ENCODE measurements around the gene LRRC1. TPM values are rescaled to one million over a fixed set of nuclear protein-coding genes. Genes with fewer than 3 reads are reported as not detected.

The LRRC1 gene
- total and polyA plus RNA-seq, 2 donors (not counting 1 experiment from before 2014, with no cell fraction given) = 3.4 to 8.9 TPM

DNA sequence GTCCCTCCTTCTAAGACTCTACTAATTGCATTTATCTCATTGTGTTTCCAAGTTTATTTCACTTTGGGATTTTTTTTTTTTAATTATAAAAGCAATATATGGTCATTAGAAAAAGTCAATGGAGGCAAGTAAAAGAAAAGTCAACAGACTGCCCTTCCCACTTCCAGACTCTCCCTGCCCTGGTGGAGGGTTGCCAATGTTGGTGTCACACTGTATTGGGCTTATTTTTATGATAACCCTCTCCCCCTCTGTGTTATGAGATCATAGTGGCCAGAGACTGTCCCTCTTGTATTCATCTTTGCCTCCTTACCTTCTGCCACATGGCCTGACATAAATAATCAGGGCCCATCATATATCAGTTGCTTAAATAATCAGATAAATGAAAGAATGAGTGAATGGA, 63.4 kb downstream of the LRRC1 start:
- Histone ChIP-seq H3K79me2 (ENCODE audit: control insufficient read depth, insufficient read depth, low read length) (no peaks in the 10 kb centered on the region), H3K9ac (ENCODE audit: low read length) (no peak overlapping the region), H3K9me3 (ENCODE audit: control extremely low read depth in 1 of 3, control insufficient read depth in 2 of 3, insufficient read depth in 1 of 3, low read length in 2 of 3) (no peaks in the 10 kb centered on the region), H2AFZ (ENCODE audit: insufficient read depth, low read depth, low read length, poor library complexity, severe bottlenecking) (no peak overlapping the region), H3K27ac (ENCODE audit: low read length in 2 of 2) (no peak overlapping the region), H4K20me1 (ENCODE audit: control insufficient read depth, insufficient read depth, low read length, poor library complexity, severe bottlenecking) (no peaks in the 10 kb centered on the region), H3K36me3 (replicated peaks in 1 of 2; ENCODE audit: control extremely low read depth in 1 of 2, control insufficient read depth in 1 of 2, extremely low read depth in 1 of 2, insufficient read depth in 2 of 2, low read length in 1 of 2) (no peaks in the 10 kb centered on the region), H3K4me1 (ENCODE audit: control insufficient read depth in 2 of 2, insufficient read depth in 2 of 2, low read length in 2 of 2) (no peaks in the 10 kb centered on the region), H3K4me3 (ENCODE audit: control extremely low read depth in 1 of 5, extremely low read depth in 1 of 5, insufficient read depth in 1 of 5, low read depth in 2 of 5, low read length in 4 of 5) (no peak overlapping the region), H3K27me3 (replicated peaks in 1 of 4; ENCODE audit: control extremely low read depth in 1 of 4, control insufficient read depth in 3 of 4, insufficient read depth in 4 of 4, low read length in 3 of 4) (no peaks in the 10 kb centered on the region), H3K4me2 (replicated peaks; ENCODE audit: low read depth, low read length, poor library complexity, severe bottlenecking) (no peak overlapping the region)
- ChIA-PET POLR2A (no interaction called here), CTCF (no interaction called here)
- intact Hi-C loops (cut with micrococcal nuclease) = no loop called here
- H3K4me3 Mint-ChIP-seq = no peak overlapping the region
- no peak overlapping the region for H3K27ac Mint-ChIP-seq
- peaks cover 7% of the 10 kb centered on the region for H3K4me1 Mint-ChIP-seq
- no peak for TF ChIP-seq EZH2 (IDR thresholded peaks at IDR 0.05; ENCODE audit: borderline replicate concordance, insufficient read depth, low read depth, low read length, poor library complexity, severe bottlenecking)
- no peak for TF ChIP-seq CTCF (IDR thresholded peaks at IDR 0.05)
- no peaks in the 10 kb centered on the region for H3K9me3 Mint-ChIP-seq (ENCODE audit: insufficient read depth)
- no peak for ATAC-seq (ENCODE audit: low read depth)
- no peak for DNase-seq
- no peaks in the 10 kb centered on the region for H3K27me3 Mint-ChIP-seq

GRCh38 chr6:53858913-53859312, 64.1 kb downstream of the LRRC1 start:
- no peaks in the 10 kb centered on the region for H3K27me3 Mint-ChIP-seq

More at GRCh38 chr6:53858913-53859312, 64.1 kb downstream of the LRRC1 start:
- WGBS (ENCODE audit: insufficient coverage) = no CpG with 5 or more reads among the region's 3 CpGs
- ATAC-seq (ENCODE audit: low read depth) (no peak), DNase-seq (no peak)
- Histone ChIP-seq H3K4me1 (ENCODE audit: control insufficient read depth in 2 of 2, insufficient read depth in 2 of 2, low read length in 2 of 2) (no peaks in the 10 kb centered on the region), H2AFZ (ENCODE audit: insufficient read depth, low read depth, low read length, poor library complexity, severe bottlenecking) (no peak overlapping the region), H3K4me3 (ENCODE audit: control extremely low read depth in 1 of 5, extremely low read depth in 1 of 5, insufficient read depth in 1 of 5, low read depth in 2 of 5, low read length in 4 of 5) (no peak overlapping the region), H3K9ac (ENCODE audit: low read length) (no peak overlapping the region), H3K4me2 (replicated peaks; ENCODE audit: low read depth, low read length, poor library complexity, severe bottlenecking) (no peak overlapping the region), H3K27me3 (replicated peaks in 1 of 4; ENCODE audit: control extremely low read depth in 1 of 4, control insufficient read depth in 3 of 4, insufficient read depth in 4 of 4, low read length in 3 of 4) (no peaks in the 10 kb centered on the region), H3K9me3 (ENCODE audit: control extremely low read depth in 1 of 3, control insufficient read depth in 2 of 3, insufficient read depth in 1 of 3, low read length in 2 of 3) (no peaks in the 10 kb centered on the region), H3K79me2 (ENCODE audit: control insufficient read depth, insufficient read depth, low read length) (no peaks in the 10 kb centered on the region), H3K27ac (ENCODE audit: low read length in 2 of 2) (no peak overlapping the region), H4K20me1 (ENCODE audit: control insufficient read depth, insufficient read depth, low read length, poor library complexity, severe bottlenecking) (no peaks in the 10 kb centered on the region), H3K36me3 (replicated peaks in 1 of 2; ENCODE audit: control extremely low read depth in 1 of 2, control insufficient read depth in 1 of 2, extremely low read depth in 1 of 2, insufficient read depth in 2 of 2, low read length in 1 of 2) (no peaks in the 10 kb centered on the region)
- Mint-ChIP-seq H3K4me1 (peaks cover 7% of the 10 kb centered on the region), H3K9me3 (ENCODE audit: insufficient read depth) (no peaks in the 10 kb centered on the region), H3K27ac (no peak overlapping the region), H3K4me3 (no peak overlapping the region)
- intact Hi-C loops (cut with micrococcal nuclease) = no loop called here
- TF ChIP-seq CTCF (IDR thresholded peaks at IDR 0.05) (no peak), EZH2 (IDR thresholded peaks at IDR 0.05; ENCODE audit: borderline replicate concordance, insufficient read depth, low read depth, low read length, poor library complexity, severe bottlenecking) (no peak)
- ChIA-PET CTCF (no interaction called here), POLR2A (no interaction called here)
